ENCODE measurements around the gene TRIM17. TPM values are rescaled to one million over a fixed set of nuclear protein-coding genes. Genes with fewer than 3 reads are reported as not detected.

The TRIM17 gene, protein sequence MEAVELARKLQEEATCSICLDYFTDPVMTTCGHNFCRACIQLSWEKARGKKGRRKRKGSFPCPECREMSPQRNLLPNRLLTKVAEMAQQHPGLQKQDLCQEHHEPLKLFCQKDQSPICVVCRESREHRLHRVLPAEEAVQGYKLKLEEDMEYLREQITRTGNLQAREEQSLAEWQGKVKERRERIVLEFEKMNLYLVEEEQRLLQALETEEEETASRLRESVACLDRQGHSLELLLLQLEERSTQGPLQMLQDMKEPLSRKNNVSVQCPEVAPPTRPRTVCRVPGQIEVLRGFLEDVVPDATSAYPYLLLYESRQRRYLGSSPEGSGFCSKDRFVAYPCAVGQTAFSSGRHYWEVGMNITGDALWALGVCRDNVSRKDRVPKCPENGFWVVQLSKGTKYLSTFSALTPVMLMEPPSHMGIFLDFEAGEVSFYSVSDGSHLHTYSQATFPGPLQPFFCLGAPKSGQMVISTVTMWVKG
- 1 to 10 TPM; 1.7 to 10.0 (median 3.1) TPM for total RNA-seq
- polyA plus RNA-seq: 1 to 10 TPM in 1 of 2 donors, under 1 TPM in 1; 0.72 to 1.4 TPM
- long read RNA-seq, donor 1, partial matches to known transcripts: 0 of 9 reads
- long read RNA-seq, donor 1, other reads (novel, unspliced or antisense): 9 of 9 reads
- long read RNA-seq, donor 2, partial matches to known transcripts: 0 of 1 reads
- long read RNA-seq, donor 2, other reads (novel, unspliced or antisense): 0 of 1 reads
- long read RNA-seq, donor 3, partial matches to known transcripts: 0 of 6 reads
- long read RNA-seq, donor 3, other reads (novel, unspliced or antisense): 6 of 6 reads

DNA sequence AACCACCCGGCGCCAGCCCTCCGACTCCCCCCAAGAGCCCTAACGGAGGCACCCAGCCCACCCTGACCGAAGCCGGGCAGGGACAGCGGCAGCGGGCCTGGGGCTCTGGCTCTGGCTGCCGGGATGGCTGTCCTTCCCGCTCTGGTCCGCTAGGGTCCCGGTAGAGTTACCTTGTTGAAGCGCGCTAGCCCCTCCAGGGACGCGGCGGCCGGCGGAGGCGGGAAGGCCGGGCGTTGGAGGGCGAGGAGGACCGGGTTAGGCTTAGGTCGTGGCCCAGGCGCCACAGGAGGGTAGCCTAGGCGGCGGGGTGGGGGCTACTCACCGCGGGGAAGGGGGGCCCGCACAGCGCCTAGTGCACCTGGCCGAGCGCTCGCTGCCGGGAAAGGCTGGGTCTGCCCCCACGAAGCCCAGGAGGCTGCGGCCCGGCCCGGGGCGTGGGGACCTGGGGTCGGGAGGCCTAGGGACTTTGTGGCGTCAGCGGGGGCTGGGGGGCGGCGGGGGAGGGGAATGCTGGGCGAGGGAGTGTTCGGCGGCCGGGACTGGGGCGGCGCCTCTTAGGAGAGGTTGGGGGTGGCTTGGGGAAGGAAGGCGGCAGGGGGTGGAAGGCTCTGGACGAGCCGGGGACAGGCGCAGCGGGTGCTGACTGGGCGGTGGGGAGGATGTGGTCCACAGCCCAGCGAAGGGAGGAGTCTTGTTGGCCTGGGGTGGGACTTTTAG lies at the start of gene TRIM17:
Gene TRIM17 (minus strand): TSS at position 645 of the 717 bp plus-strand sequence. CDS start 1,789 bp downstream, outside the sequence.
- no peaks in the 10 kb centered on the region for H3K9me3 ChIP-seq
- intact Hi-C loops (cut with DNase I): no loop called here
- peak in 3 of 5 donors; percentile 50 to 61 (median 58) for DNase-seq
- H3K27me3 ChIP-seq: no peaks in the 10 kb centered on the region
- H3K27ac ChIP-seq: no peak within 1 kb of the TSS
- no peaks in the 10 kb centered on the region for H3K36me3 ChIP-seq
- TF ChIP-seq, protein P1, sequence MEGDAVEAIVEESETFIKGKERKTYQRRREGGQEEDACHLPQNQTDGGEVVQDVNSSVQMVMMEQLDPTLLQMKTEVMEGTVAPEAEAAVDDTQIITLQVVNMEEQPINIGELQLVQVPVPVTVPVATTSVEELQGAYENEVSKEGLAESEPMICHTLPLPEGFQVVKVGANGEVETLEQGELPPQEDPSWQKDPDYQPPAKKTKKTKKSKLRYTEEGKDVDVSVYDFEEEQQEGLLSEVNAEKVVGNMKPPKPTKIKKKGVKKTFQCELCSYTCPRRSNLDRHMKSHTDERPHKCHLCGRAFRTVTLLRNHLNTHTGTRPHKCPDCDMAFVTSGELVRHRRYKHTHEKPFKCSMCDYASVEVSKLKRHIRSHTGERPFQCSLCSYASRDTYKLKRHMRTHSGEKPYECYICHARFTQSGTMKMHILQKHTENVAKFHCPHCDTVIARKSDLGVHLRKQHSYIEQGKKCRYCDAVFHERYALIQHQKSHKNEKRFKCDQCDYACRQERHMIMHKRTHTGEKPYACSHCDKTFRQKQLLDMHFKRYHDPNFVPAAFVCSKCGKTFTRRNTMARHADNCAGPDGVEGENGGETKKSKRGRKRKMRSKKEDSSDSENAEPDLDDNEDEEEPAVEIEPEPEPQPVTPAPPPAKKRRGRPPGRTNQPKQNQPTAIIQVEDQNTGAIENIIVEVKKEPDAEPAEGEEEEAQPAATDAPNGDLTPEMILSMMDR (IDR thresholded peaks at IDR 0.05): peak in 2 of 3 donors; percentile 46 to 56
- TF ChIP-seq POLR2A (IDR thresholded peaks at IDR 0.05): no peak
- 1% methylated on average over 34 to 59 of the region's 59 CpGs for WGBS, 3 donors
- H3K4me3 ChIP-seq: peak within 1 kb of the TSS; percentile 37
- peaks cover 13% of the 10 kb centered on the region for H3K4me1 ChIP-seq (ENCODE audit: insufficient read depth)

DNA sequence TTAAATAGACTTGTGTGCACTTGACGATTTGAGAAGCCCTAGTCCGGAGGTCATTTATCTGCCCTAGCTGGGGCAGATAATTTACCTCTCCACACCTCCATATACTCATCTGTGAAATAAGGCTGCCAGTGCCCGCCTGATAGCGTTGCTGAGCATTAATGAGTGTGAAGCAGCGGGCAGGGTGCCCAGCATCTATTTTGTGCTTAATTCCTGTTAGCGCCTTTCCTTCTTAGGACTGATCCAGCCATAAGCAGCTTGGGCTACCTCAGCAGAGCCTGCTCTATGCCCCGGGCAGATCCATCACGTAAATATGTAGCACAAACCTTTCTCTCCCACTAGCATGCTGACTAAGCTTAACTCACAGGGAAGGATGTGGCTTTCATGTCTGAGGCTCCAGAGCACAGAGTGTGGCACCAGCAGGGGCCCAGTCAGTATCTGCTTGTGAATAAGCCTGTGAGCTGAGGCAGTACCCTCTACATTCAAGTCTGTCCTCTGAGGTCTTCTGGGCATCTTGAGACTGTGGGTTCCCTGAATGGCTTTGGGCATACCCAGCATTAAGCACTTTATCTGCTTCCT lies 49.0 kb upstream of the TRIM17 start:
- Histone ChIP-seq H3K27me3 (peaks cover 8% of the 10 kb centered on the region), H3K4me1 (ENCODE audit: insufficient read depth) (peaks cover 2% of the 10 kb centered on the region), H3K36me3 (no peaks in the 10 kb centered on the region), H3K27ac (no peak overlapping the region), H3K4me3 (no peak overlapping the region), H3K9me3 (no peaks in the 10 kb centered on the region)
- WGBS, 3 donors: 51 to 59% (median 53%) methylated on average over 8 of the region's 8 CpGs
- DNase-seq: no peak
- TF ChIP-seq EP300 (IDR thresholded peaks at IDR 0.05) (no peak), POLR2A (IDR thresholded peaks at IDR 0.05) (no peak)
- TF ChIP-seq, protein P1 (IDR thresholded peaks at IDR 0.05): no peak
- intact Hi-C loops (cut with DNase I): no loop called here

DNA sequence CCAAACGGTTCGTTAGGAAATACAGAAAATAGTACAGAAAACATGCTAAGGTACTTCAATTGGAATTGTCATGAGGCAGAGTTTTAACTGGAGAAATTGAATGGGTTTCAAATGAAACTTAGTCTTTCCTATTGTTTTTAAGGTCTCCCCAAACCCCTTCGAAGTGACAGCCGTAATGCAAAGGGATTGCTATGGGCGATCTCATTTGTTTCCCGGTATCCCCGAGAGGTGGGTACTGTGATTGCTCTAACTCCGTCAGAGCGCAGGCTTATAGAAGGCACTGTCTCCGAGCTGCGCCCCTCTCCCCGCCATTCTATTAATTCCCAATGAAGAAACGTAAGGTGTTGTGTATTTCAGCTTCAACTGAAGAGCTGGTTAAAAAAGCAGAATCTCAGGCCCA lies 48.5 kb upstream of the TRIM17 start:
- intact Hi-C loops (cut with DNase I): no loop called here
- H3K4me3 ChIP-seq: no peak overlapping the region
- TF ChIP-seq EP300 (IDR thresholded peaks at IDR 0.05): no peak
- TF ChIP-seq, protein P1 (IDR thresholded peaks at IDR 0.05): no peak
- TF ChIP-seq POLR2A (IDR thresholded peaks at IDR 0.05): no peak
- H3K27me3 ChIP-seq: peaks cover 8% of the 10 kb centered on the region
- H3K9me3 ChIP-seq: no peaks in the 10 kb centered on the region
- H3K4me1 ChIP-seq (ENCODE audit: insufficient read depth): peaks cover 2% of the 10 kb centered on the region
- DNase-seq: no peak
- H3K36me3 ChIP-seq: no peaks in the 10 kb centered on the region
- no peak overlapping the region for H3K27ac ChIP-seq
- WGBS, 3 donors: 8 to 17% (median 13%) methylated on average over 13 of the region's 13 CpGs

DNA sequence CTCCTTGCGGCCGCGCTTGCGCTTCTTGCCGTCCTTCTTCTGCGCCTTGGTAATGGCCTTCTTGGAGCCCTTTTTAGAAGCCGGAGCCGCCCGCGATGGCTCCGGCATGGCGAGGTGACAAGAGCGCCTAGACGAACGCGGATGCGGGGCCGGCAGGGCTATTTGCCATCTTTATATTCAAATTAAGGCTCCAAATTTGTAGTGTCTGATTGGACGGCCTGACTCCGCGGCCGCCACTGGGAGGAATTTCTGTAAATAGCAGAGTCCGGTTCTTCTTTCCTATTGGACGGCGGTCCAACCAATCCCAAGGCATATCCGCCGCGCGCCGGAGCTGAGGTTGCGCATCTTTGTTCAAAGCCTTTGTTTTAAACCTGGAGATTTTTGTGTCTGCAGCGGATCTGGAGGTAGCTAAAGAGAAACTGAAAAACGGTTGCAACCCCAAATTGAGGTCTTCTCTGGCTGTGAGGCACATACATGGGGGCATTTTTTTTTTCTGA lies 47.9 kb upstream of the TRIM17 start:
- peak; percentile 36 to 69 (median 42) for DNase-seq
- H3K36me3 ChIP-seq: no peaks in the 10 kb centered on the region
- H3K4me1 ChIP-seq (ENCODE audit: insufficient read depth): peaks cover 2% of the 10 kb centered on the region
- H3K4me3 ChIP-seq: no peak overlapping the region
- 2% methylated on average over 24 to 33 of the region's 33 CpGs for WGBS, 3 donors
- H3K9me3 ChIP-seq: no peaks in the 10 kb centered on the region
- H3K27ac ChIP-seq: no peak overlapping the region
- TF ChIP-seq POLR2A (IDR thresholded peaks at IDR 0.05) (no peak), EP300 (IDR thresholded peaks at IDR 0.05) (no peak)
- TF ChIP-seq, protein P1 (IDR thresholded peaks at IDR 0.05): no peak
- intact Hi-C loops (cut with DNase I): no loop called here
- peaks cover 8% of the 10 kb centered on the region for H3K27me3 ChIP-seq
